OCI-LY1 (cell line): Measurements from ENCODE around the gene MCTP1.

Experiments used
- CTCF ChIP-seq: fragments of 200-600 bp; sonication (generic), shearing (Covaris generic); IDR thresholded peaks from 2 replicates; pipeline ENCODE4 v1.5.1; 2017; ENCODE audit warnings: mild to moderate bottlenecking, antibody characterized with exemption, low read length, moderate library complexity, mixed read lengths
- EZH2 ChIP-seq: fragments of 200-600 bp; sonication (generic), shearing (Covaris generic); IDR thresholded peaks from 2 replicates; pipeline ENCODE4 v1.8.0; 2017; ENCODE audit warnings: borderline replicate concordance, mixed run types, mild to moderate bottlenecking, antibody characterized with exemption, low read length, moderate library complexity, mixed read lengths

GRCh38 chr5:95284572-95285408, at the start of gene MCTP1:
- TF ChIP-seq EZH2 (no peak), CTCF (no peak)
